ENCODE data around the gene CPN1.
"Not testable (repeated sequence)": the region's sequence is repeated elsewhere in the genome, so short reads cannot be mapped to it uniquely, and the experiment has no call there.

CPN1 gene
- total RNA-seq: 0 reads per million in 3 donors

DNA sequence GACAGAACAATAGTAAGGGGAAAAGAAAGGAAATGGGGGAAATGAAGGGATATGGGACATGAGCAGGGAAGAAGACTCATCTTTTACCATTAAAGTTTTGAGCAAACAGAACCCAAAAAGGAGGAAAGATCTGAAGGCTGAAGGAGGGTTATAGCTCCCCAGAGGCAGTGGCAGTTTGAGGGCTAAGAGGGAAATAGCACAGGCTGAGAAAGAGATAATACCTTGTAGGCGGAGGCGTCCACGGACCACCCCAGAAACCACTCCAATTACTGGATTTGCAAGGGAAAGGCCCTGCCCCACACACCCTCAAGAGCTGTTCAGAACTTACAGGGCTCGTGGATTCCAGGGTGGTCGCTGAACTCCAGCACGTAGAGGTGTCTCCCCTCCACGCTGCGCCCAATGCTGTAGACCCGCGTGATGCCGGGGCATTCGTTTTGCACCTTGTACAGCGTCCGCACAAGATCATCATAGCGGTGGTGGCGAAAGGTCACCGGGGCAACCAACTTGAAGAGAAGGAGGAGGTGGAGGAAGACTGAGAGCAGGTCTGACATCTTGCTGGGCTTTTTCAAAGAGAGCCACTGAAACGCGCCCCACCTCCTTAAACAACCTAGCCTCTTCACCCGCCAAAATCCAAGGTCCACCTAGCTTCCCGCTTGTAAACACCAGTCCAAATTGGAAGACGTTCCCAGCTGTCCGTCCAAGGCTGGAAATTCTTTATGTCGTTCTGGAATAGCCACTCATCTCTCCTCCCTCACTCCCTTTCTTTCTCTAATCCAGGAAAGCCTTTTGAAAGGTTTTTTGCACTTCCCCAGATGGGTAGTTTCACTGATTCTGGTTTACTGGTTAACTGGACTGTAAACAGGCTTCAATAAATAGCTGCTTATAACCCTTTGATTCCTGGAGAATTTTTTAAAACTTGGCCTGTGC is at the start of gene CPN1:
TSS of gene CPN1 (minus strand) at position 795 of the 927 bp plus-strand sequence. CDS start at position 551, 244 bp downstream.
- no peak within 1 kb of the TSS for H3K4me3 ChIP-seq (ENCODE audit: insufficient read depth, low read depth, low read length, poor library complexity, severe bottlenecking)
- H3K4me1 ChIP-seq (ENCODE audit: control insufficient read depth, insufficient read depth, low read length, poor library complexity, severe bottlenecking): no peaks in the 10 kb centered on the region
- no peak within 1 kb of the TSS for H3K27ac ChIP-seq (ENCODE audit: insufficient read depth, low read length, poor library complexity, severe bottlenecking)
- no peak for DNase-seq
- no peaks in the 10 kb centered on the region for H3K36me3 ChIP-seq (ENCODE audit: control insufficient read depth, insufficient read depth, low read length)
- no peaks in the 10 kb centered on the region for H3K9me3 ChIP-seq (ENCODE audit: control insufficient read depth, low read length)
- H3K27me3 ChIP-seq (replicated peaks; ENCODE audit: control insufficient read depth, insufficient read depth, low read length, poor library complexity, severe bottlenecking): peaks cover 5% of the 10 kb centered on the region

- H3K36me3 ChIP-seq (ENCODE audit: control insufficient read depth, insufficient read depth, low read length): no peaks in the 10 kb centered on the region
- H3K4me1 ChIP-seq (ENCODE audit: control insufficient read depth, insufficient read depth, low read length, poor library complexity, severe bottlenecking): no peaks in the 10 kb centered on the region
- no peak for DNase-seq
- H3K9me3 ChIP-seq (ENCODE audit: control insufficient read depth, low read length): no peaks in the 10 kb centered on the region
- no peak overlapping the region for H3K4me3 ChIP-seq (ENCODE audit: insufficient read depth, low read depth, low read length, poor library complexity, severe bottlenecking)
- H3K27ac ChIP-seq (ENCODE audit: insufficient read depth, low read length, poor library complexity, severe bottlenecking): no peak overlapping the region
- no peaks in the 10 kb centered on the region for H3K27me3 ChIP-seq (replicated peaks; ENCODE audit: control insufficient read depth, insufficient read depth, low read length, poor library complexity, severe bottlenecking)
Observed at GRCh38 chr10:100130831-100131230, 49.2 kb upstream of the CPN1 start.

DNA sequence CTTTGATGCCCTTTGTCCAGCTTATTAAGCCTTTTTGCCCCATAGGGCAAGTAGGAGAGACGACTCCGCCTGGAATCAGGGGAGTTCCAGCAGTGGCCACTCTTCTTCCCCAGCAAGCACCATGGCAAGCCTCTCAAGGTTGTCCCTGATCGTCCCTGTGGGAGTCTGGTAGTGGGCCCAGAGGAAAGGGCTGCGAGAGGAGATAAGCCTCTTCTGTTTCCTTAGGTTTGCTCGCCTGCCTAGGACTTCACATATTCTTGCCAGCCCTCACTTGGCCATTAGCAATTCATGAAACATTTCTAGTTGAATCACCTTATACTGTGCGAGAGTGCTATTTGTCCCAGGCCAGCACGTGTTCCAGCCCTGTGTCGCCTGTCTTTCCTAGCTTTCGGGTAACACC is 47.8 kb upstream of the CPN1 start:
- no peak for DNase-seq
- Histone ChIP-seq H3K27ac (ENCODE audit: insufficient read depth, low read length, poor library complexity, severe bottlenecking) (no peak overlapping the region), H3K27me3 (replicated peaks; ENCODE audit: control insufficient read depth, insufficient read depth, low read length, poor library complexity, severe bottlenecking) (no peaks in the 10 kb centered on the region), H3K36me3 (ENCODE audit: control insufficient read depth, insufficient read depth, low read length) (no peaks in the 10 kb centered on the region), H3K4me3 (ENCODE audit: insufficient read depth, low read depth, low read length, poor library complexity, severe bottlenecking) (no peak overlapping the region), H3K9me3 (ENCODE audit: control insufficient read depth, low read length) (no peaks in the 10 kb centered on the region), H3K4me1 (ENCODE audit: control insufficient read depth, insufficient read depth, low read length, poor library complexity, severe bottlenecking) (no peaks in the 10 kb centered on the region)

DNA sequence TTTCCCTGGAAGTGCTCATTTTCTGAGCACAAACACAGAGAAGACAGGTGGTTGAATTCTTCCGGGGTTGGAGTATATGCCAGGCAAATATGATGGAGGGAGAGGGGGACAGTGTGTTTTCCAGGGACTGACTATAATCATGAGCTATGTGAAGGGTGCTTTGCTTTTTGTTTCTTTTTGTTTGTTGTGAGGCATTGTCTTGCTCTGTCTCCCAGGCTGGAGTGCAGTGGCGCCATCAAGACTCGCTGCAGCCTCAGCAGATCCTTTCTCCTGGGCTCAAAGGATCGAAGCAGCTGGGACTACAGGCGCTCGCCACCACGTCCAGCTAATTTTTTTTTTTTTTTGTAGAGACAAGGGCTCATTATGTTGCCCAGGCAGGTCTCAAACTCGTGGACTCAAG is 47.3 kb upstream of the CPN1 start:
- H3K4me3 ChIP-seq (ENCODE audit: insufficient read depth, low read depth, low read length, poor library complexity, severe bottlenecking): no peak overlapping the region
- no peak overlapping the region for H3K27ac ChIP-seq (ENCODE audit: insufficient read depth, low read length, poor library complexity, severe bottlenecking)
- H3K27me3 ChIP-seq (replicated peaks; ENCODE audit: control insufficient read depth, insufficient read depth, low read length, poor library complexity, severe bottlenecking): no peaks in the 10 kb centered on the region
- no peaks in the 10 kb centered on the region for H3K36me3 ChIP-seq (ENCODE audit: control insufficient read depth, insufficient read depth, low read length)
- no peaks in the 10 kb centered on the region for H3K4me1 ChIP-seq (ENCODE audit: control insufficient read depth, insufficient read depth, low read length, poor library complexity, severe bottlenecking)
- DNase-seq: no peak
- no peaks in the 10 kb centered on the region for H3K9me3 ChIP-seq (ENCODE audit: control insufficient read depth, low read length)

DNA sequence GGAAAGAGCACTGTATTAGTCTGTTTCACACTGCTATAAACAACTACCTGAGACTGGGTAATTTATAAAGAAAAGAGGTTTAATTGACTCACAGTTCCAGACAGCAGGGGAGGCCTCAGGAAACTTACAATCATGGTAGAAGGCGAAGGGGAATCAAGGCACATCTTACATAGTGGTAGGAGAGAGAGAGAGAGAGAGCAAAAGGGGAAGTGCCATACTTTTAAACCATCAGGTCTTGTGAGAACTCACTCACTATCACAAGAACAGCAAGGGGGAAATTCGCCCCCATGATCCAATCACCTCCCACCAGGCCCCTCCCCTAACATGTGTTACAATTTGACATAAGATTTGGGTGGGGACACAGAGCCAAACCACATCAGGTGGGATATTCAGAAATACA is 43.7 kb upstream of the CPN1 start:
- not testable (repeated sequence) for H3K4me3 ChIP-seq (ENCODE audit: insufficient read depth, low read depth, low read length, poor library complexity, severe bottlenecking); H3K36me3 ChIP-seq (ENCODE audit: control insufficient read depth, insufficient read depth, low read length); H3K4me1 ChIP-seq (ENCODE audit: control insufficient read depth, insufficient read depth, low read length, poor library complexity, severe bottlenecking); H3K9me3 ChIP-seq (ENCODE audit: control insufficient read depth, low read length); H3K27ac ChIP-seq (ENCODE audit: insufficient read depth, low read length, poor library complexity, severe bottlenecking); H3K27me3 ChIP-seq (replicated peaks; ENCODE audit: control insufficient read depth, insufficient read depth, low read length, poor library complexity, severe bottlenecking); DNase-seq

DNA sequence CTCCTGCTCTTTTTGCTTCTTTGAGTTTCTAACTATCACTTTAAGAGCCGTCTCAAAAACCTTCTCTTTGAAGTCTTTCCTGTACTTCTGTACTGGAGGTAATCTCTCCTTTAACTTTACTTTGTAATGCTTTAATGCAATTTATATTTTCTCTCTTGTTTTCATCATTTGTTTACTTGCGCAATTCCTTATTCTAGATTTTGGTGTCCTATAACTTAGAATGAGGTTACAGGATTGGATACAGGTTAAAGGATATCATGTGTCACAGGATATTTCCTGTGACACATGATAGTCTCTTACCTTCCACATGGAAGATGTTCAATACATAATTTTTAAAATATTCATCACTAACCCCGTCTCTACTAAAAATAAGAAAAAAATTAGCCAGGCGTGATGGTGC is 42.4 kb upstream of the CPN1 start:
- Histone ChIP-seq H3K4me1 (ENCODE audit: control insufficient read depth, insufficient read depth, low read length, poor library complexity, severe bottlenecking) (no peaks in the 10 kb centered on the region), H3K27me3 (replicated peaks; ENCODE audit: control insufficient read depth, insufficient read depth, low read length, poor library complexity, severe bottlenecking) (no peaks in the 10 kb centered on the region), H3K27ac (ENCODE audit: insufficient read depth, low read length, poor library complexity, severe bottlenecking) (no peak overlapping the region), H3K36me3 (ENCODE audit: control insufficient read depth, insufficient read depth, low read length) (no peaks in the 10 kb centered on the region), H3K9me3 (ENCODE audit: control insufficient read depth, low read length) (no peaks in the 10 kb centered on the region), H3K4me3 (ENCODE audit: insufficient read depth, low read depth, low read length, poor library complexity, severe bottlenecking) (no peak overlapping the region)
- no peak for DNase-seq

GRCh38 chr10:100122780-100123179 is 41.1 kb upstream of the CPN1 start:
- Histone ChIP-seq H3K4me1 (ENCODE audit: control insufficient read depth, insufficient read depth, low read length, poor library complexity, severe bottlenecking) (no peaks in the 10 kb centered on the region), H3K4me3 (ENCODE audit: insufficient read depth, low read depth, low read length, poor library complexity, severe bottlenecking) (no peak overlapping the region), H3K36me3 (ENCODE audit: control insufficient read depth, insufficient read depth, low read length) (no peaks in the 10 kb centered on the region), H3K9me3 (ENCODE audit: control insufficient read depth, low read length) (no peaks in the 10 kb centered on the region), H3K27ac (ENCODE audit: insufficient read depth, low read length, poor library complexity, severe bottlenecking) (no peak overlapping the region), H3K27me3 (replicated peaks; ENCODE audit: control insufficient read depth, insufficient read depth, low read length, poor library complexity, severe bottlenecking) (no peaks in the 10 kb centered on the region)
- no peak for DNase-seq

GRCh38 chr10:100120550-100120949 is 38.9 kb upstream of the CPN1 start:
- H3K9me3 ChIP-seq (ENCODE audit: control insufficient read depth, low read length): no peaks in the 10 kb centered on the region
- H3K4me1 ChIP-seq (ENCODE audit: control insufficient read depth, insufficient read depth, low read length, poor library complexity, severe bottlenecking): no peaks in the 10 kb centered on the region
- no peaks in the 10 kb centered on the region for H3K36me3 ChIP-seq (ENCODE audit: control insufficient read depth, insufficient read depth, low read length)
- H3K27ac ChIP-seq (ENCODE audit: insufficient read depth, low read length, poor library complexity, severe bottlenecking): no peak overlapping the region
- no peak for DNase-seq
- H3K27me3 ChIP-seq (replicated peaks; ENCODE audit: control insufficient read depth, insufficient read depth, low read length, poor library complexity, severe bottlenecking): no peaks in the 10 kb centered on the region
- H3K4me3 ChIP-seq (ENCODE audit: insufficient read depth, low read depth, low read length, poor library complexity, severe bottlenecking): no peak overlapping the region

DNA sequence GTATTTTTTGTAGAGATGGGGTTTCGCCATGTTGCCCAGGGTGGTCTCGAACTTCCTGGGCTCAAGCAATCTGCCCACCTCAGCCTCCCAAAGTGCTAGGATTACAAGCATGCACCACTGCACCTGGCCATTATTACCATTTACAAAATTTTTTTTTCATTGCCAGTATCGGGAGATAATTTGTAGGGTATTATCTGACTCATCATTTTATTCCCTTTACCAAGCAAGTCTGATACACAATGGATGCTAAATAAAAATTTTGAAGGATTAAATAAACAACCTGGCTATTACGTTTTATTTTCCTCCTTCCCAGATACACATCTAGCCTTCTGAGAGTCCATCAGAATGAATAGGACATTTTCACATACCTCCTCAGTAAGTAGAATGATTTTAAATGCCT is 38.1 kb upstream of the CPN1 start:
- no peaks in the 10 kb centered on the region for H3K36me3 ChIP-seq (ENCODE audit: control insufficient read depth, insufficient read depth, low read length)
- DNase-seq: no peak
- no peaks in the 10 kb centered on the region for H3K27me3 ChIP-seq (replicated peaks; ENCODE audit: control insufficient read depth, insufficient read depth, low read length, poor library complexity, severe bottlenecking)
- no peak overlapping the region for H3K27ac ChIP-seq (ENCODE audit: insufficient read depth, low read length, poor library complexity, severe bottlenecking)
- no peak overlapping the region for H3K4me3 ChIP-seq (ENCODE audit: insufficient read depth, low read depth, low read length, poor library complexity, severe bottlenecking)
- H3K9me3 ChIP-seq (ENCODE audit: control insufficient read depth, low read length): no peaks in the 10 kb centered on the region
- no peaks in the 10 kb centered on the region for H3K4me1 ChIP-seq (ENCODE audit: control insufficient read depth, insufficient read depth, low read length, poor library complexity, severe bottlenecking)

DNA sequence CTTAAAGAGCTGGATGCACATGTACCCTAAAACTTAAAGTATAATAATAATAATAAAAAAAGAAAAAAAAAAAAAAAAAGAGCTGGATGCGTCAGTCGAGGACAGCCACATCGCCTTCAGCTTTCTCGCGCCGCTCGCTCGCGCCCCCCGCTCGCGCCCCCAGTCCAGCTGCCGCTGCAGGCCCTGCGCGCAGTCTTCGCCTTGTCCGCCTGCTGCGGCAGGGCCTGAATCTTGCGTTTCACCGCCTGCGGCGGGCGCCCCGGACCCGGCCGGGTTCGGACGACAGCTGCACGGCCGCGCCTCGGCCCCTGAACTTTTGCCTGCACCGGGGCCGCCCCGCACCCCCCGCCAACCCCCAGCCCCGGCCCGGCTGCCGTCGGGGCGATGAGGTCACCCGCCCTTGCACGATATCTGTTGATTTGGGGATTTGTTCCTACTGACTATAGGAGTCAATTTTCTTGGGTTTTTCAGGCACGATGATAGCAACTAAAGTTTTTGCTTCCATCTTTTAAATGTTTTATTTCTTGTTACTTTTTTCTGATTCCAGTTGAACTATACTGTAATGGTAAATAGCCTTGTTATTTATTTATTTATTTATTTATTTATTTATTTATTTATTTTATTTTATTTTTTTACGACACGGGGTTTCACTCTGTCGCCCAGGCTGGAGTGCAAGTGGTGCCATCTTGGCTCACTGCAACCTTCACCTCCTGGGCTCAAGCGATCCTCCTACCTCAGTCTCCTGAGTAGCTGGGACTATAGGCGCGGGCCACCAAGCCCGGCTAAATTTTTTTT is 33.5 kb upstream of the CPN1 start:
- Histone ChIP-seq H3K4me3 (ENCODE audit: insufficient read depth, low read depth, low read length, poor library complexity, severe bottlenecking) (no peak overlapping the region), H3K4me1 (ENCODE audit: control insufficient read depth, insufficient read depth, low read length, poor library complexity, severe bottlenecking) (no peaks in the 10 kb centered on the region), H3K9me3 (ENCODE audit: control insufficient read depth, low read length) (no peaks in the 10 kb centered on the region), H3K27ac (ENCODE audit: insufficient read depth, low read length, poor library complexity, severe bottlenecking) (no peak overlapping the region), H3K36me3 (ENCODE audit: control insufficient read depth, insufficient read depth, low read length) (no peaks in the 10 kb centered on the region), H3K27me3 (replicated peaks; ENCODE audit: control insufficient read depth, insufficient read depth, low read length, poor library complexity, severe bottlenecking) (no peaks in the 10 kb centered on the region)
- no peak for DNase-seq

Measured in effector memory CD4-positive, alpha-beta T cell (primary cell).